GM12892 (cell line): ENCODE data around the gene DICER1.

Source experiments
- POLR2A ChIP-seq: IDR thresholded peaks from 2 replicates; pipeline ENCODE4 v1.6.1; 2011; ENCODE audit warnings: low read depth, low read length, control low read depth
- POLR2AphosphoS5 ChIP-seq: IDR thresholded peaks from 2 replicates; pipeline ENCODE4 v1.6.1; 2011; ENCODE audit warnings: low read depth, low read length, control low read depth
- TAF1 ChIP-seq: IDR thresholded peaks from 2 replicates; pipeline ENCODE4 v1.6.1; 2011; ENCODE audit warnings: low read depth, mild to moderate bottlenecking, control low read depth, low read length, borderline replicate concordance

GRCh38 chr14:95057147-95057546 is 100.2 kb downstream of the DICER1 start:
- no peak for TF ChIP-seq POLR2A
- TF ChIP-seq POLR2AphosphoS5, result no peak
- no peak for TF ChIP-seq TAF1
